Lower lobe of right lung (tissue), 2 donors: ENCODE measurements around the gene PCARE. TPM values are rescaled to one million over a fixed set of nuclear protein-coding genes. Genes with fewer than 3 reads are reported as not detected.
"Not testable (repeated sequence)": the region's sequence is repeated elsewhere in the genome, so short reads cannot be mapped to it uniquely, and the experiment has no call there.

Experiments
- ATAC-seq, 2 donors: fragments of 200-7000 bp; cut with Tn5 transposase; one replicate each; pipeline ENCODE4 v1.9.1; 2020 to 2022; ENCODE audit warnings: mild to moderate bottlenecking in 2 of 2, moderate library complexity in 2 of 2
- DNase-seq: peaks from one replicate; pipeline ENCODE4 v3.0.0-alpha.2; 2020
- H3K27ac ChIP-seq: fragments of 200-600 bp; one replicate; pipeline ENCODE4 v1.8.0; 2022
- H3K27me3 ChIP-seq: fragments of 200-600 bp; one replicate; pipeline ENCODE4 v1.8.0; 2022; ENCODE audit warnings: low read depth
- H3K36me3 ChIP-seq: fragments of 200-600 bp; one replicate; pipeline ENCODE4 v1.8.0; 2022; ENCODE audit warnings: mild to moderate bottlenecking
- H3K4me1 ChIP-seq: fragments of 200-600 bp; one replicate; pipeline ENCODE4 v1.8.0; 2022
- H3K4me3 ChIP-seq: fragments of 200-600 bp; one replicate; pipeline ENCODE4 v1.8.0; 2022; ENCODE audit warnings: mild to moderate bottlenecking
- H3K9me3 ChIP-seq: fragments of 200-600 bp; one replicate; pipeline ENCODE4 v1.8.0; 2022
- intact Hi-C: fragments of 100-400 bp; cut with DNase I; formaldehyde crosslinking; loops from one replicate; pipeline ENCODE4 v1.11.0; 2022
- total RNA-seq: library from RNA; stranded (reverse); fragmentation: NEBNext Ultra II Directional; extraction: Animal tissue kit (Norgen Biotek cat#: 25700); gene quantifications from one replicate; pipeline ENCODE4 v1.2.1, GENCODE V29; 2021
- TF ChIP-seq, protein P1 (sequence below): fragments of 200-600 bp; IDR thresholded peaks from one replicate; pipeline ENCODE4 v1.8.0; 2022; ENCODE audit warnings: antibody characterized with exemption, mild to moderate bottlenecking
- donor health status: DM: no; HTN: yes; CAD: no; lungs with severe emphysema.

The PCARE gene
- total RNA-seq, 1 donor from 2014 or later: 0.95 TPM

GRCh38 chr2:29096969-29097368 lies 22.6 kb upstream of the PCARE start:
- ATAC-seq: peak; percentile 32 to 51
- Histone ChIP-seq H3K36me3 (no peaks in the 10 kb centered on the region), H3K27ac (no peak overlapping the region), H3K4me3 (no peak overlapping the region), H3K27me3 (no peaks in the 10 kb centered on the region), H3K4me1 (no peaks in the 10 kb centered on the region), H3K9me3 (no peaks in the 10 kb centered on the region)
- intact Hi-C loops: no loop called here
- DNase-seq: no peak
- TF ChIP-seq, protein P1, sequence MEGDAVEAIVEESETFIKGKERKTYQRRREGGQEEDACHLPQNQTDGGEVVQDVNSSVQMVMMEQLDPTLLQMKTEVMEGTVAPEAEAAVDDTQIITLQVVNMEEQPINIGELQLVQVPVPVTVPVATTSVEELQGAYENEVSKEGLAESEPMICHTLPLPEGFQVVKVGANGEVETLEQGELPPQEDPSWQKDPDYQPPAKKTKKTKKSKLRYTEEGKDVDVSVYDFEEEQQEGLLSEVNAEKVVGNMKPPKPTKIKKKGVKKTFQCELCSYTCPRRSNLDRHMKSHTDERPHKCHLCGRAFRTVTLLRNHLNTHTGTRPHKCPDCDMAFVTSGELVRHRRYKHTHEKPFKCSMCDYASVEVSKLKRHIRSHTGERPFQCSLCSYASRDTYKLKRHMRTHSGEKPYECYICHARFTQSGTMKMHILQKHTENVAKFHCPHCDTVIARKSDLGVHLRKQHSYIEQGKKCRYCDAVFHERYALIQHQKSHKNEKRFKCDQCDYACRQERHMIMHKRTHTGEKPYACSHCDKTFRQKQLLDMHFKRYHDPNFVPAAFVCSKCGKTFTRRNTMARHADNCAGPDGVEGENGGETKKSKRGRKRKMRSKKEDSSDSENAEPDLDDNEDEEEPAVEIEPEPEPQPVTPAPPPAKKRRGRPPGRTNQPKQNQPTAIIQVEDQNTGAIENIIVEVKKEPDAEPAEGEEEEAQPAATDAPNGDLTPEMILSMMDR: no peak

GRCh38 chr2:29090311-29090710 lies 16.0 kb upstream of the PCARE start:
- H3K4me1 ChIP-seq, H3K36me3 ChIP-seq, intact Hi-C loops, DNase-seq, H3K27ac ChIP-seq, H3K27me3 ChIP-seq, H3K9me3 ChIP-seq, ATAC-seq, H3K4me3 ChIP-seq: not testable (repeated sequence)

DNA sequence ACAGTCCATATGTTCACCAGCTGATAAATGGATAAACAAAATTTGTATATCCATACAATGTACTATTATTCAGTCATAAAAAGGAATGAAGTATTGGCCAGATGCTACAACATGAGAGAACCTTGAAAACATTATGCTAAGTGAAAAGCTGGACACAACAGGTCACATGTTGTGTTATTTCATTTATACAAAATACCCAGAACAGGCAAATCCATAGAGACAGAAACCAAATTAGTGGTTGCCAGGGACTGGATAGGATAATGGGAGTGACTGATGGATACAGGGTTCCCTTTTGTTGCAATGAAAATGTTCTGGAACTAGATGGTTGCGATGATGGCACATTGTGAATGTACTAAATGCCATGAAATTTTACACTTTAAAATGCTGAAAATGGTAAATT lies 10.2 kb upstream of the PCARE start:
- Histone ChIP-seq H3K27me3 (no peaks in the 10 kb centered on the region), H3K9me3 (no peaks in the 10 kb centered on the region), H3K27ac (no peak overlapping the region), H3K4me3 (no peak overlapping the region), H3K36me3 (no peaks in the 10 kb centered on the region), H3K4me1 (no peaks in the 10 kb centered on the region)
- TF ChIP-seq, protein P1: no peak
- intact Hi-C loops: no loop called here
- ATAC-seq (no peak), DNase-seq (no peak)

- no peaks in the 10 kb centered on the region for H3K27me3 ChIP-seq
- TF ChIP-seq, protein P1: no peak
- DNase-seq: no peak
Observed at GRCh38 chr2:29082804-29083495, 8.6 kb upstream of the PCARE start.

DNA sequence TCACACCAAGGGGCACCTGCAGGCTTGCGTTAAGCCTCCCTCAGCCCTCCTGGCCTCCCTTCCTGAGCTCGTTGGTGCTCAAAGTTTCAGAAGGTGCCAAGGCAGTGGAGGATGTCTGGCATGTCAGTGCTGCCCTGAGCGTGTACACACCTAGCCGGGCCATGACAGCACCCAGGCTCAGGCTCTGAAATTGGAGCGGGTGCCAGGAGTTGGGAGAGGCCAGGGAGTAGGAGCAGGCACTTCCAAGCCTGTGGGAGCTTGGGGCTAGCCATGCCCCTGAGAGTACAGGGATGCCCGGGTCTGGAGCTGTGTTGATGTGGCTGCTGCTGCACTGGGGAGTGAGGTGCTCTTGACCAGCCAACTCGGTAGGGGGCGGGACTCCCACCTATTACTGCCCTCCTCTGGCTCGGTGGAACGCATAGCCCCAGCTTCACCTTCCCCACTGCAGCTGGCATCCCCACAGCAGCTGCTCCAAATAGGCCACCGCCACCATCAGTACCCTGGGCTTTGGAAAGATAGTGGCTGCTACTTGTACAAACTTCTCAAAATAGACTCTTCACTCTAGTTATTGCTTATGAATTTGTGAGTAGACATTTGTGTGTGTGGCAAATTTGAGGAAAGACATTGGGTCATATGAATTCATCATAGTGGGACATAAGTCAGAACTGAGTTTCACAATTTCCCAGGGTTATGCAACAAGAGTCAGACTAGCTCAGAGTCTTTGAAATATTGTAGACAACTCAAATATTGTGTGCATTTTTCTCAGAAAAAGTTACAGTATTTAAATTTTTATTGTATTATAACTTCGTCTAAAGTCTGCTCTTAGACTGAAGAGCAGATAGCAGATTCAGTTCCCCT lies 6.8 kb upstream of the PCARE start:
- peaks cover 4% of the 10 kb centered on the region for H3K9me3 ChIP-seq
- ATAC-seq (peak; percentile 56 to 57), DNase-seq (no peak)
- H3K36me3 ChIP-seq: no peaks in the 10 kb centered on the region
- intact Hi-C loops: no loop called here
- no peaks in the 10 kb centered on the region for H3K27me3 ChIP-seq
- peak overlapping the region; percentile 48 for H3K27ac ChIP-seq
- TF ChIP-seq, protein P1: no peak
- no peak overlapping the region for H3K4me3 ChIP-seq
- no peaks in the 10 kb centered on the region for H3K4me1 ChIP-seq

More at GRCh38 chr2:29082804-29083495, 8.6 kb upstream of the PCARE start:
- Histone ChIP-seq H3K4me3 (no peak overlapping the region), H3K9me3 (no peaks in the 10 kb centered on the region), H3K27ac (no peak overlapping the region), H3K4me1 (no peaks in the 10 kb centered on the region), H3K36me3 (no peaks in the 10 kb centered on the region)
- ATAC-seq: no peak
- intact Hi-C loops: no loop called here

DNA sequence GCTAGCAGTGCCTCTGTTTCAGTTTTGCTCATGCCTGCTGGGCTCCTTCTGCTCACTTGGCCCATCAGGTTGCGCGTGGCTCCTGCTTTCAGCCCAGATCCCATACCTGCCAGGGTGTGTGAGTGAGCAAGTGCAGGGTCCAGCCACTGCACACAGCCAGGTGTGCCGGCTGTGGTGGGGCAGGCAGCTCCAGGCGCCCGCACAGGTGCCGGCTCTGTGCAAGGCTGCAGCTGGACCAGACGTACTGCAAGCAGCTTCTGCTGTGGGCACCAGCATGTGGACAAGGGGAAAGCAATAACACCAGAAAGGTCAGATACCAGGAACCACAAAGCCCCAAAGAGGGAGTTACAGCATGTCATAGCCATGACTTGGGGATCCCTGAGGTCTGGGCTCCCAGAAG lies 5.6 kb upstream of the PCARE start:
- no peak overlapping the region for H3K4me3 ChIP-seq
- H3K27me3 ChIP-seq: no peaks in the 10 kb centered on the region
- no peaks in the 10 kb centered on the region for H3K4me1 ChIP-seq
- DNase-seq (no peak), ATAC-seq (no peak)
- H3K9me3 ChIP-seq: peaks cover 4% of the 10 kb centered on the region
- TF ChIP-seq, protein P1: no peak
- H3K27ac ChIP-seq: no peak overlapping the region
- intact Hi-C loops: no loop called here
- H3K36me3 ChIP-seq: no peaks in the 10 kb centered on the region
